WTC11 (cell line): Measurements from ENCODE around the gene MIPOL1. TPM values are rescaled to one million over a fixed set of nuclear protein-coding genes. Genes with fewer than 3 reads are reported as not detected.
"Not testable (repeated sequence)": the region's sequence is repeated elsewhere in the genome, so short reads cannot be mapped to it uniquely, and the experiment has no call there.

Source experiments
- ATAC-seq: fragments of 200-7000 bp; cut with Tn5 transposase; 2 replicates; pipeline ENCODE4 v1.10.0; 2021; ENCODE audit warnings: mild to moderate bottlenecking, moderate library complexity
- CTCF ChIA-PET: fragments of 300-600 bp; sonication (Branson Sonifier 250); formaldehyde crosslinking; loops from one replicate; lab custom pipeline; 2021; ENCODE audit warnings: antibody characterized with exemption; lab: Charles Lee
- POLR2A ChIA-PET: fragments of 350-600 bp; sonication (Branson Sonifier 250); formaldehyde crosslinking; loops from one replicate; lab custom pipeline; 2021; ENCODE audit warnings: antibody characterized with exemption; lab: Charles Lee
- DNase-seq: peaks from one replicate; pipeline ENCODE4 v3.0.0; 2021; ENCODE audit warnings: low spot score
- H3K27ac Mint-ChIP-seq: 2 replicates; pipeline ENCODE4 v1.8.0; 2021; ENCODE audit warnings: mixed read lengths
- H3K27me3 Mint-ChIP-seq: 2 replicates; pipeline ENCODE4 v1.8.0; 2021; ENCODE audit warnings: low read depth, mild to moderate bottlenecking, moderate library complexity, mixed read lengths
- H3K36me3 Mint-ChIP-seq: 2 replicates; pipeline ENCODE4 v1.8.0; 2021; ENCODE audit warnings: mixed read lengths
- H3K4me1 Mint-ChIP-seq: 2 replicates; pipeline ENCODE4 v1.8.0; 2022; ENCODE audit warnings: mixed read lengths
- H3K4me3 Mint-ChIP-seq: 2 replicates; pipeline ENCODE4 v1.8.0; 2021; ENCODE audit warnings: mild to moderate bottlenecking, moderate library complexity, mixed read lengths
- H3K9me3 Mint-ChIP-seq: 2 replicates; pipeline ENCODE4 v1.8.0; 2021; ENCODE audit warnings: mixed read lengths
- ATF1 ChIP-seq: sonication (generic); formaldehyde crosslinking; IDR thresholded peaks from 2 replicates; pipeline ENCODE4 v1.8.1; 2023; ENCODE audit warnings: mild to moderate bottlenecking, moderate library complexity, missing genetic modification reagents
- ATF6 ChIP-seq: sonication (generic); formaldehyde crosslinking; IDR thresholded peaks from 2 replicates; pipeline ENCODE4 v1.8.1; 2023; ENCODE audit warnings: mild to moderate bottlenecking, missing genetic modification reagents
- CDX4 ChIP-seq: fragments of 250-450 bp; sonication (Bioruptor Pico); IDR thresholded peaks from 2 replicates; pipeline ENCODE4 v1.9.0; 2021; ENCODE audit warnings: moderate library complexity, mild to moderate bottlenecking, inconsistent platforms, borderline replicate concordance
- ETV6 ChIP-seq: sonication (generic); formaldehyde crosslinking; IDR thresholded peaks from 2 replicates; pipeline ENCODE4 v1.8.1; 2022; ENCODE audit warnings: mild to moderate bottlenecking, missing genetic modification reagents
- FOXJ3 ChIP-seq: sonication (generic); formaldehyde crosslinking; IDR thresholded peaks from 2 replicates; pipeline ENCODE4 v1.9.0; 2021; ENCODE audit warnings: missing genetic modification reagents, mild to moderate bottlenecking, borderline replicate concordance
- GTF2I ChIP-seq: fragments of 250-450 bp; sonication (Bioruptor Pico); conservative IDR thresholded peaks from 2 replicates; pipeline ENCODE4 v1.4.0; 2021; ENCODE audit warnings: mild to moderate bottlenecking
- IRF1 ChIP-seq: sonication (generic); formaldehyde crosslinking; IDR thresholded peaks from 2 replicates; pipeline ENCODE4 v1.8.0; 2023; ENCODE audit warnings: missing genetic modification reagents
- NR2C2 ChIP-seq: sonication (generic); formaldehyde crosslinking; IDR thresholded peaks from 2 replicates; pipeline ENCODE4 v1.8.0; 2022; ENCODE audit warnings: mild to moderate bottlenecking, missing genetic modification reagents
- NR3C1 ChIP-seq: sonication (generic); formaldehyde crosslinking; conservative IDR thresholded peaks from 2 replicates; pipeline ENCODE4 v1.8.1; 2023; ENCODE audit warnings: low read depth, mild to moderate bottlenecking, missing genetic modification reagents
- RELA ChIP-seq: sonication (generic); formaldehyde crosslinking; IDR thresholded peaks from 2 replicates; pipeline ENCODE4 v1.8.1; 2022; ENCODE audit warnings: missing genetic modification reagents, mild to moderate bottlenecking, borderline replicate concordance
- SMAD4 ChIP-seq: sonication (generic); formaldehyde crosslinking; IDR thresholded peaks from 2 replicates; pipeline ENCODE4 v1.8.0; 2022; ENCODE audit warnings: mild to moderate bottlenecking, missing genetic modification reagents
- ZNF121 ChIP-seq: sonication (generic); formaldehyde crosslinking; IDR thresholded peaks from 2 replicates; pipeline ENCODE4 v1.8.0; 2023; ENCODE audit warnings: missing genetic modification reagents
- ZNF263 ChIP-seq: sonication (generic); formaldehyde crosslinking; IDR thresholded peaks from 2 replicates; pipeline ENCODE4 v1.8.1; 2022; ENCODE audit warnings: low read depth, mild to moderate bottlenecking, moderate library complexity, missing genetic modification reagents
- ZNF281 ChIP-seq: sonication (generic); formaldehyde crosslinking; IDR thresholded peaks from 2 replicates; pipeline ENCODE4 v1.8.0; 2023; ENCODE audit warnings: mild to moderate bottlenecking, missing genetic modification reagents
- ZNF317 ChIP-seq: sonication (generic); formaldehyde crosslinking; IDR thresholded peaks from 2 replicates; pipeline ENCODE4 v1.8.1; 2023; ENCODE audit warnings: low read depth, mild to moderate bottlenecking, moderate library complexity, missing genetic modification reagents, borderline replicate concordance
- ZNF423 ChIP-seq: fragments of 250-450 bp; sonication (Bioruptor Pico); IDR thresholded peaks from 2 replicates; pipeline ENCODE4 v2.1.2; 2022; ENCODE audit warnings: mild to moderate bottlenecking, moderate library complexity
- ZSCAN18 ChIP-seq: fragments of 250-450 bp; sonication (Bioruptor Pico); IDR thresholded peaks from 2 replicates; pipeline ENCODE4 v2.1.2; 2022; ENCODE audit warnings: mild to moderate bottlenecking, moderate library complexity
- total RNA-seq: library from RNA; stranded (reverse); gene quantifications from 3 replicates; pipeline ENCODE4 v1.2.3, GENCODE V29; 2021
- TF ChIP-seq, protein P1 (sequence below): sonication (generic); formaldehyde crosslinking; IDR thresholded peaks from 2 replicates; pipeline ENCODE4 v1.8.1; 2023; ENCODE audit warnings: mild to moderate bottlenecking, missing genetic modification reagents, borderline replicate concordance

The MIPOL1 gene
- total RNA-seq, 1 experiment from 2014 or later = 13.1 TPM

- TF ChIP-seq SMAD4 (CRISPR knock-in tag) (no peak), GTF2I (CRISPR knock-in tag) (no peak), FOXJ3 (no peak)
Measured at GRCh38 chr14:37553935-37554550, 356.3 kb downstream of the MIPOL1 start (continued).

DNA sequence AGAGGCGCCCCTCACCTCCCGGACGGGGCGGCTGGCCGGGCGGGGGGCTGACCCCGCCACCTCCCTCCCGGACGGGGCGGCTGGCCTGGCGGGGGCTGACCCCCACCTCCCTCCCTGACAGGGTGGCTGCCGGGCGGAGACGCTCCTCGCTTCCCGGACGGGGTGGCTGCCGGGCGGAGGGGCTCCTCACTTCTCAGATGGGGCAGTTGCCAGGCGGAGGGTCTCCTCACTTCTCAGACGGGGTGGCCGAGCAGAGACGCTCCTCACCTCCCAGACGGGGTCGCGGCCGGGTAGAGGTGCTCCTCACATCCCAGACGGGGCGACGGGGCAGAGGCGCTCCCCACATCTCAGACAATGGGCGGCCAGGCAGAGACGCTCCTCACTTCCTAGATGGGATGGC, 357.9 kb downstream of the MIPOL1 start:
- H3K4me1 Mint-ChIP-seq, H3K4me3 Mint-ChIP-seq, H3K27ac Mint-ChIP-seq, H3K27me3 Mint-ChIP-seq, ATAC-seq, DNase-seq, CTCF ChIA-PET, POLR2A ChIA-PET: not testable (repeated sequence)
- peaks cover 36% of the 10 kb centered on the region for H3K9me3 Mint-ChIP-seq
- H3K36me3 Mint-ChIP-seq = peaks cover 18% of the 10 kb centered on the region

- Mint-ChIP-seq H3K9me3 (peaks cover 22% of the 10 kb centered on the region), H3K27ac (no peak overlapping the region), H3K27me3 (no peaks in the 10 kb centered on the region; the same call in 1 of the 2 replicates), H3K4me3 (no peak overlapping the region), H3K36me3 (peaks cover 18% of the 10 kb centered on the region), H3K4me1 (no peaks in the 10 kb centered on the region)
- ATAC-seq = no peak
- POLR2A ChIA-PET = no interaction called here
- CTCF ChIA-PET = no interaction called here
- TF ChIP-seq ATF1 (CRISPR knock-in tag) (no peak), ZNF121 (CRISPR knock-in tag) (no peak)
- no peak for DNase-seq
Measured at GRCh38 chr14:37558740-37559139, 361.0 kb downstream of the MIPOL1 start.

- ATAC-seq (no peak), DNase-seq (no peak)
- no peaks in the 10 kb centered on the region; the same call in 1 of the 2 replicates for H3K27me3 Mint-ChIP-seq
- H3K4me3 Mint-ChIP-seq = no peak overlapping the region
- H3K36me3 Mint-ChIP-seq = peaks cover 15% of the 10 kb centered on the region
- CTCF ChIA-PET = no interaction called here
- H3K27ac Mint-ChIP-seq = no peak overlapping the region
- POLR2A ChIA-PET = no interaction called here
- peaks cover 16% of the 10 kb centered on the region for H3K9me3 Mint-ChIP-seq
- no peaks in the 10 kb centered on the region for H3K4me1 Mint-ChIP-seq
- TF ChIP-seq SMAD4 (CRISPR knock-in tag) (no peak), IRF1 (CRISPR knock-in tag) (no peak), CDX4 (CRISPR knock-in tag) (no peak), ZNF263 (CRISPR knock-in tag) (no peak), NR2C2 (CRISPR knock-in tag) (no peak), ZNF423 (CRISPR knock-in tag) (no peak), NR3C1 (no peak), ETV6 (no peak), ZNF317 (no peak), RELA (CRISPR knock-in tag) (no peak), ZNF281 (CRISPR knock-in tag) (no peak), ATF1 (CRISPR knock-in tag) (no peak), FOXJ3 (no peak), ATF6 (CRISPR knock-in tag) (no peak), ZSCAN18 (CRISPR knock-in tag) (no peak)
- TF ChIP-seq, protein P1, sequence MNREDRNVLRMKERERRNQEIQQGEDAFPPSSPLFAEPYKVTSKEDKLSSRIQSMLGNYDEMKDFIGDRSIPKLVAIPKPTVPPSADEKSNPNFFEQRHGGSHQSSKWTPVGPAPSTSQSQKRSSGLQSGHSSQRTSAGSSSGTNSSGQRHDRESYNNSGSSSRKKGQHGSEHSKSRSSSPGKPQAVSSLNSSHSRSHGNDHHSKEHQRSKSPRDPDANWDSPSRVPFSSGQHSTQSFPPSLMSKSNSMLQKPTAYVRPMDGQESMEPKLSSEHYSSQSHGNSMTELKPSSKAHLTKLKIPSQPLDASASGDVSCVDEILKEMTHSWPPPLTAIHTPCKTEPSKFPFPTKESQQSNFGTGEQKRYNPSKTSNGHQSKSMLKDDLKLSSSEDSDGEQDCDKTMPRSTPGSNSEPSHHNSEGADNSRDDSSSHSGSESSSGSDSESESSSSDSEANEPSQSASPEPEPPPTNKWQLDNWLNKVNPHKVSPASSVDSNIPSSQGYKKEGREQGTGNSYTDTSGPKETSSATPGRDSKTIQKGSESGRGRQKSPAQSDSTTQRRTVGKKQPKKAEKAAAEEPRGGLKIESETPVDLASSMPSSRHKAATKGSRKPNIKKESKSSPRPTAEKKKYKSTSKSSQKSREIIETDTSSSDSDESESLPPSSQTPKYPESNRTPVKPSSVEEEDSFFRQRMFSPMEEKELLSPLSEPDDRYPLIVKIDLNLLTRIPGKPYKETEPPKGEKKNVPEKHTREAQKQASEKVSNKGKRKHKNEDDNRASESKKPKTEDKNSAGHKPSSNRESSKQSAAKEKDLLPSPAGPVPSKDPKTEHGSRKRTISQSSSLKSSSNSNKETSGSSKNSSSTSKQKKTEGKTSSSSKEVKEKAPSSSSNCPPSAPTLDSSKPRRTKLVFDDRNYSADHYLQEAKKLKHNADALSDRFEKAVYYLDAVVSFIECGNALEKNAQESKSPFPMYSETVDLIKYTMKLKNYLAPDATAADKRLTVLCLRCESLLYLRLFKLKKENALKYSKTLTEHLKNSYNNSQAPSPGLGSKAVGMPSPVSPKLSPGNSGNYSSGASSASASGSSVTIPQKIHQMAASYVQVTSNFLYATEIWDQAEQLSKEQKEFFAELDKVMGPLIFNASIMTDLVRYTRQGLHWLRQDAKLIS = no peak
Measured at GRCh38 chr14:37559386-37559785, 361.6 kb downstream of the MIPOL1 start.
